Islet precursor cell (in vitro differentiated cells): Measurements from ENCODE around the gene INO80B.
A peak's percentile ranks its signal among the peaks of the same experiment; 100 is the strongest.
"Not testable (repeated sequence)": the region's sequence is repeated elsewhere in the genome, so short reads cannot be mapped to it uniquely, and the experiment has no call there.

Source experiments
- DNase-seq: peaks from one replicate; pipeline ENCODE4 v3.0.0-alpha.2; 2018

The INO80B gene

GRCh38 chr2:74450570-74451190 lies 4.2 kb upstream of the INO80B start:
- DNase-seq, result no peak

DNA sequence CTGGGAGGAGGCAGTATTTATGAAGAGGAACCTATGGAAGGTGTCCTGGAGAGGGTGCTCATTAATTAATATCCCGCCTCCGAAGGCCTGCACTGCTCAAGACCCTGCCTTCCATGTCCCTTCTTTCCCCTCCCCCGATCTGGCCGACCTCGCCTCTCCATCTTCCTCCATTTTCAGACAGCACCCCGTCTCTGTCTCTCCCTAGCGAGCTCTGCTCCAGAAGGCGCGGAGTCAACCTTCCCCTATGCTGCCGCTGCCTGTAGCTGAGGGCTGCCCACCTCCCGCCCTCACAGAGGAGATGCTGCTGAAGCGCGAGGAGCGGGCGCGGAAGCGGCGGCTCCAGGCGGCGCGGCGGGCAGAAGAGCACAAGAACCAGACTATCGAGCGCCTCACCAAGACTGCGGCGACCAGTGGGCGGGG lies 2.3 kb downstream of the INO80B start:
- DNase-seq, result no peak

DNA sequence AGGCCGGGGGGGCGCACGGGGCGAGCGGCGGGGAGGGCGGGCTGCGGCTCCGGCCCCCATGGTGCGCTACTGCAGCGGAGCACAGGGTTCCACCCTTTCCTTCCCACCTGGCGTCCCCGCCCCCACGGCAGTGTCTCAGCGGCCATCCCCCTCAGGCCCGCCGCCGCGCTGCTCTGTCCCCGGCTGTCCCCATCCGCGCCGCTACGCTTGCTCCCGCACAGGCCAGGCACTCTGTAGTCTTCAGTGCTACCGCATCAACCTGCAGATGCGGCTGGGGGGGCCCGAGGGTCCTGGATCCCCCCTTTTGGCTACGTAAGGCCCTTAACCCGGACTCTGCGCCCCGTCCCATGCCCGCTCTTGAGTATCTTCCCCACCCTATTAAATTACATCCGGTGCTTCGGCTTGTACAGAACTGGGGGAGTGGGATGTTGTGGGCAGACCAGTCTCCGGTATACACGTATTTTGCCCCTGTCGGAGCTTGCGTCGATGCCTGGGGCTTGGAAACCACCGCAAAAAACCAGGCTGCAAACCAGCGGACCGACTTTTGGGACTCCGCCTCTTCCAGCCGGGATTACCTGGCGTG lies 2.8 kb downstream of the INO80B start:
- peak; percentile 92 for DNase-seq

DNA sequence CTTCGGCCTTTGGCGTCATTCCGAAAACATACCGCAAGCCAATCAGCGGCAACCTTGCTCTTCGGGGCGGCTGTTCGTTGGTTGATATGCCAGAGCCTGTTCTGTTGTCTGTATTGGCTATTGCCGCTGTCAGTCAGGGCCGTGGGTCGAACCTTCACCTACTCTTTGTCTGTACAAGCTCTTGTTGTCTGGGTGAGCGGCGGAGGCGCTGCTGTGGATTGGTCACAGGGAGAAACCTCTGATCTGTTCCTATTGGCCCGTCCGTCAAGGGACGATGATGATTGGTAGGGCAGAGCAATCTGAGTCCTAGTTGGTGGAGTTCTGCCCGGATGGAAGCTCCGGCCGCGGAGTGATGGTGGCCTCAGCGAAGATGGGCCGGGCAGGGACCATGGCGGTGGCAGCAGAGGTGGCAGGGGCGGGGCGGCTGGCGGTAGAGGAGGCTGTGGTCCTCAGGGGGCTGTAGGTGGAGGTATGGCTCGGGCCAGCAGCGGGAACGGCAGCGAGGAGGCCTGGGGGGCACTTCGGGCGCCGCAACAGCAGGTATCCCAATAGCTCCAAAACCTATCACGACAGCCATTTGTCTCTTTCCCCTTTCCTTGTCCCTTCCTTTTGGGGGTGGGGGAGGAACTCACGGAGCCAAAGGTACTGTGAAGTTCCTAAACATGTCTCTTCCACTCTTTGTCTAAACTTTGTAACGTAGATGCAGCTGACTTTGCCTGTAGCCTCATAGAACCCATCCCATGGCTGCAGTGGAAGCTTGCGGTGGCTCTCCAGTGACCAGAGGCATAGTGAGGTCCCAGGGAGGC lies 3.4 kb downstream of the INO80B start, which contains the start of gene WBP1:
TSS of gene WBP1 (plus strand) at position 307 of the 806 bp plus-strand sequence. CDS start at position 472, 165 bp downstream.
- peak; percentile 100 for DNase-seq

DNA sequence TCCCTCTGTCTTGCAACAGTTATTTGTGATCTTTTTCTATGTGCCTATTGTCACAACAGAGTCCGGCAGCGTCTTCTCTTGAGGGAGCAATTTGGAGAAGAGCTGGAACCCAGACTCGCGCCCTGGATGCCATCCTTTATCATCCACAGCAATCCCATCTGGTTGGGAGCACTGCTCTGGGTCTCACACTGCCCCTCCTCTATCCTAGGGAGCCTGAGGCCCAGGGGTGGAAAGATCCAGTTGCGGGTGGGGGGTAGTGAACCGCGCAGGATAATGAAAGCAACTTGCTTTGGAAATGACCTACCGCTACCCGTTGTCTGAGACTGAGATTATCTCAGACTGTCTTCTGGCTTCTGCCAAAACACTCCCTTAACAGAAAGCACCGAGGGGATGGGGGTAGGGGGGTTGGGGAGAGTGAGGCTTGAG lies 4.1 kb downstream of the INO80B start:
- DNase-seq, result no peak

GRCh38 chr2:74459503-74460118 lies 4.7 kb downstream of the INO80B start:
- not testable (repeated sequence) for DNase-seq

- DNase-seq, result not testable (repeated sequence)
These were observed 5.3 kb downstream of the INO80B start for GRCh38 chr2:74460187-74460586.

GRCh38 chr2:74461187-74462053 lies 6.5 kb downstream of the INO80B start:
- DNase-seq, result peak; percentile 63

- DNase-seq, result no peak
These were observed 7.3 kb downstream of the INO80B start for GRCh38 chr2:74462054-74462785.

DNA sequence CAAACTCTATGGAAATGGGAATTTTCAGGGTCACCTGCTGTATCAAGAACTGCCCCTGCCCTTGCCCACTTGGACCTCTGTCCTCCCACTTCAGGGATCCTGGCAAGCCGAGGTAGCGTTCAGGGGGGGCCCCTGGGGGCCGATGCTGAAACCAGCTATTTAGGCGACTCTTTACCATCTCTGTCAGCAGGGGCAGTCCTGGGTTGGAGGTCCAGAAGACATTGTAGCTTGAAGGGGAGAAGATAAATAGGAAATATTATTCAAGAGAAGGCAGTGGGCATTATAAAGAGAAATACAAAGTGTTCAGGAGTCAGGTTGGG lies 7.9 kb downstream of the INO80B start:
- DNase-seq, result no peak

GRCh38 chr2:74464406-74464805 lies 9.5 kb downstream of the INO80B start:
- DNase-seq, result no peak

GRCh38 chr2:74470742-74471141 lies 15.9 kb downstream of the INO80B start:
- DNase-seq, result not testable (repeated sequence)

DNA sequence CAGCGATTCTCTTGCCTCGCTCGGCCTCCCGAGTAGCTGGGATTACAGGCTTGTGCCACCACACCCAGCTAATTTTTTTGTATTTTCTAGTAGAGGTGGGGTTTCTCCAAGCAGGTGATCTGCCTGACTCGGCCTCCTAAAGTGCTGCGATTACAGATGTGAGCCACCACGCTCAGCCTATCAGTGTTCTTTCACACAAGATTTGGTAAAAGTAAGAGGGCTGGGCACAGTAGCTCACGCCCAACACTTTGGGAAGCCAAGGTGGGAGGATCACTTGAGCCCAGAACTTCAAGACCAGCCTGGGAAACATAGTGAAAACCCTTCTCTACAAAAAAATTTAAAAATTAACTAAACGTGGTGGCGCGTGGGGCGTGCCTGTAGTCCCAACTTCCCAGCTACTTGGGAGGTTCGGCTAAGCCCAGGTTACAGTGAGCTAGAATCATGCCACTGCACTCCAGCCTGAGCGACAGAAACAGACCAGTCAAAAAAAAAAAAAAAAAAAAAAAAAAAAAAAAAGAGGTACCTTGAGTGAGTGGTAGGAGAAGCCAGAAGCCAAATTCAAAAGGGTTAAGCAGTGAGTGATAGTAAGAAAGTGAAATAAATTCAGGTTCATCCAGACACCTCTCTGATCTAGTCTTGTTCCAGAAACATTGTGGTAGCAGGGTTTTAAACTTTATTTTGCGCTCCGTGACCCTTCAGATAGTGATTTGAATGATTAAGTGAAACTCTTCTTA lies 16.6 kb downstream of the INO80B start:
- DNase-seq, result no peak

DNA sequence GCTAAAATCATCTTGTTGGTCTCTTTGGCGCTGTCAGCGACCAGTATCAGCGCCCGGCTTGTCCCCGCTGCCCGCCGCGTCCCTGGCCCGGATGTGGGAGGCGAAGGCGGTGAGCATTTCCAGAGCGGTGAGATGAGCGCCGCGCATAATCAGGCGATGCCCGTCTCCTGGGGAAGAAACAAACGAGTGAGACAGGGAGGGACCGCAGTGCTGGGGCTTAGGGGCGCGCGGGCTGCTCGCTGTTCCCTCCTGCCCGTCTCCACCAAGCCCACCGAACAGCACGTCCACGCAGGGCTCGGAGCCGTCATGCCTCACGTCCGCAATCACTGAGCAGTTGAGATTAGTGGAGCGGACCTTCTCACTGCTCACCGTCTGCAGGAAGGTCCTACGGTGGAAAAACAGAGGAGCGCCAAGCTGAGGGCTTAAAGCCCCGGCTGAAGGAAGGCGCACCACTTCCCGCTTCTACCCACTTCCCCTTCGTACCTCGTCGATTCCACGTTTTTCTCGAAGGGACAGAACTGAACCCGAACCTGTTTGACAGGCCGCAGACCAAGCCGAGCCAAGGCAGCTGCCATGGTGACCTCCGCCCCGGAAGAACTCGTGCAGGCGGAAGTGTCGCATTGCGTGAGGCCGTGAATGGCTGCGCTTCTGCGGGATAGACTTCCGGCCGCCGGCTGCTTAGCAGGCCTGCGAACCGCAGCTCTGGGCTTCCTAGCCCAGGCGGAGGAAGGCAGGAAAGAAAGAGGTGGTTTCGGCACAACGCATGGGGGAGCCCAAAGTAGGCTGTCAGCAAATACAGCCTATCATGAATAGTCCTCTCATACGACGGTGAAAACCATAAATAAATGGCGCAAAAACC lies 17.4 kb downstream of the INO80B start, which contains the start of gene MRPL53:
TSS of gene MRPL53 (minus strand) at position 595 of the 859 bp plus-strand sequence. CDS start at position 575, 20 bp downstream.
- peak; percentile 96 for DNase-seq

GRCh38 chr2:74472945-74473258 lies 18.0 kb downstream of the INO80B start:
- DNase-seq, result no peak

DNA sequence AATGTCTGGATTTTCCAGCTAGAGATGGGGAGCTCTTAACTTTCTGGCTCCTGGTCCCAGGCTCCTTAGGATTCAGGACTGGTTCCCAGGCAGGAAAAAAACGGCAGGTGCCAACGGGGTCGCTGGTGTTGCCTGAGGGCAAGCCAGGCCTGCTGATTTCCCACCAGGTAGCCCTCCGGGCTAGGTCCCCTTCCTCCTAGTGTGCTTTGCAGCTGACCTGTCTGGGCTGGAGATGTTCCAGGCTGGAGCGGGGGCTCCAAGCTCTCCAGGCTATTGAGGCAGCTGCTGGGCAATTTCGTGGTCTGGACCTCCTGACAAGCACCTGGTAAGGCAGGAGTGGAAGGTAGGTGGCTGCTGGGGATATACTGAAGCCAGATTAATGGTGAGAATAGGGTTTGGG lies 19.6 kb downstream of the INO80B start:
- no peak for DNase-seq

GRCh38 chr2:74474899-74475298 lies 20.0 kb downstream of the INO80B start:
- DNase-seq, result peak; percentile 53

DNA sequence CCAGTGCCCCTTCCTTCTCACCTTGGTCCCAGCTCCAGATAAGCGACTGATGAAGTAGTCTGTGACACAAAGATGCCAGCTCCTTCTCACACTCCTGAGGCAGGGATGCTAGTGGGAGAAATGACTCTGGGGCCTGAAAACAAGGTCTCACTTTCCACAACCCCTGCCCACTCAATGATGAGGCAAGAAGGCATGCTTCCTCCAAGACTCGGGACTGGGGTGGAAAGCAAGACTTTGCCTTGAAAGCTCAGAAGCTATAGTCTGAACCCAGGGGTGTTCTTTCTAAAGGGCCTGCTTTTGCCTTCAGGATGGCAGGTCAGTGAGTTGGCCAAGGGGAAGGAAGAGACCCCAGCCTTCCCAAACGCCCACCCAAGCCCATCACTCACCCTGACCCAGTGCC lies 26.5 kb downstream of the INO80B start:
- no peak for DNase-seq

DNA sequence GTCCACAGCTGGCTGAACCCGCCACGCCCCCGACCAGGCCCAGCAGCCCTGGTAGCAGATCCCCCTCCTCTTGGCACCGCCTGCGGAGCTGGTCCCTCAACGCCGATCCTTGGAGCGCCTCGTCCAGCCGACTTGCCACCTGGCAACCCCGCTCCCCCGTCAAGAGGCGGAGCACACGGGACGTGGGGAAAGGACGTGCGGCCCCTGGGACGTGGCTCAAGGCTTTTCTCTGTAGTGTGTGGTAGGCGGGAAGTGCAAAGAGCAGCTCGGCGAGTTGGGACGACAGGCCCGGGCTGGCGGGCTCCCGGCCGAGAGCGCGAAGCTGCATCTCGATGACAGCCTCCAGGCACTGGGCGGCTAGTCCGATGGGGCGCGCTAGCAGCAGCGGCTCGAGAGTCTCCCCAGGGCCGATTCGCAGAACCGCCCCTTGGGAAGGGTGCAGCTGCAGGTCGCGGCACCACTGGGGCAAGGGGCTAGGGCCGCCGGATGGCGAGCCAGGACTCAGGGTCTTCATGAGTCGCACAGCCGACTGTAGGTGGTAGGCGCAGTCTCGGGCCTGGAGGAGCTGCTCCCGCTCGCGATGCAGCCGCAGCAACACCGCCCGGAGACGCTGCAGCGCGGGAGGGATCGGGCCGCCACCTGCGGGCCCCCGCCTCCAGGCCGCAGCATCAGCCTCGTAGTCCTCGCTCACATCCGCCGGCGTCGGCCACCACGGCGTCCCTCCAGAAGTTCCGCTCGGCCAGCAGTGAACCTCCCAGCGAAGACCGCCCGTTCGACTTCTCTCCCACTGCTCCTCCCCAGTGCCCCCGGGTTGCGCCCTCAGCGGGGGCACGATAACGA lies 27.3 kb downstream of the INO80B start:
- peak; percentile 61 for DNase-seq
